ENCODE results near the gene MTMR12. TPM values are rescaled to one million over a fixed set of nuclear protein-coding genes. Genes with fewer than 3 reads are reported as not detected.
"Not testable (repeated sequence)": the region's sequence is repeated elsewhere in the genome, so short reads cannot be mapped to it uniquely, and the experiment has no call there.

Gene MTMR12
- total and polyA plus RNA-seq, 2 donors from 2014 or later = 9.3 to 52.8 TPM

- intact Hi-C loops (cut with DNase I) = no loop called here
- no peaks in the 10 kb centered on the region for H3K27me3 ChIP-seq (ENCODE audit: control insufficient read depth, insufficient read depth, low read length)
- H3K4me1 ChIP-seq (ENCODE audit: control insufficient read depth in 2 of 3, insufficient read depth in 2 of 3, low read depth in 1 of 3, low read length in 3 of 3) = peaks cover 0 to 3% (median 3%) of the 10 kb centered on the region in 3 donors
- H3K4me3 ChIP-seq (ENCODE audit: low read length in 3 of 3) = no peak overlapping the region
- no peak for TF ChIP-seq CTCF (IDR thresholded peaks at IDR 0.05; ENCODE audit: borderline replicate concordance, extremely low read depth, insufficient read depth)
- H3K9me3 ChIP-seq (ENCODE audit: control insufficient read depth in 2 of 3, insufficient read depth in 1 of 3, low read length in 3 of 3) = no peaks in the 10 kb centered on the region
- no peak for FAIRE-seq
- H3K27ac ChIP-seq (ENCODE audit: low read depth in 2 of 2, low read length in 2 of 2) = no peak overlapping the region
- no peak overlapping the region for H3K9ac ChIP-seq (ENCODE audit: low read length in 3 of 3)
- H3K36me3 ChIP-seq (ENCODE audit: control insufficient read depth in 2 of 3, insufficient read depth in 3 of 3, low read length in 3 of 3) = peaks cover 0 to 6% (median 0%) of the 10 kb centered on the region in 3 donors
- DNase-seq = no peak
Measured at GRCh38 chr5:32290922-32291321, 21.8 kb downstream of the MTMR12 start.

DNA sequence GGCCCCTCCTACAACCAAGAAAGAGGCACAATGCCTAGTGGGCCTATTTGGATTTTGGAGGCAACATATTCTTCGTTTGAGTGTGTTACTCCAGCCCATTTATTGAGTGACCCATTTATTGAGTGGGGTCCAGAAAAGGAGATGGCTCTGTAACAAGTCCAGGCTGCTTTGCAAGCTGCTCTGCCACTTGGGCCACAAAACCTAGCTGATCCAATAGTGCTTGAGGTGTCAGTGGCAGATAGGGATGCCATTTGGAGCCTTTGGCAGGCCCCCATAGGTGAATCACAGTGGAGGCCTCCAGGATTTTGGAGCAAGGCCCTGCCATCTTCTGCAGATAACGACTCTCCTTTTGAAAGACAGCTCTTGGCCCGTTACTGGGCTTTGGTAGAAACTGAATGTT is 22.2 kb downstream of the MTMR12 start:
- H3K27ac ChIP-seq (ENCODE audit: low read depth in 2 of 2, low read length in 2 of 2); H3K27me3 ChIP-seq (ENCODE audit: control insufficient read depth, insufficient read depth, low read length); H3K9me3 ChIP-seq (ENCODE audit: control insufficient read depth in 2 of 3, insufficient read depth in 1 of 3, low read length in 3 of 3); H3K9ac ChIP-seq (ENCODE audit: low read length in 3 of 3); H3K36me3 ChIP-seq (ENCODE audit: control insufficient read depth in 2 of 3, insufficient read depth in 3 of 3, low read length in 3 of 3); DNase-seq; FAIRE-seq; intact Hi-C loops (cut with DNase I); H3K4me3 ChIP-seq (ENCODE audit: low read length in 3 of 3); H3K4me1 ChIP-seq (ENCODE audit: control insufficient read depth in 2 of 3, insufficient read depth in 2 of 3, low read depth in 1 of 3, low read length in 3 of 3): not testable (repeated sequence)

DNA sequence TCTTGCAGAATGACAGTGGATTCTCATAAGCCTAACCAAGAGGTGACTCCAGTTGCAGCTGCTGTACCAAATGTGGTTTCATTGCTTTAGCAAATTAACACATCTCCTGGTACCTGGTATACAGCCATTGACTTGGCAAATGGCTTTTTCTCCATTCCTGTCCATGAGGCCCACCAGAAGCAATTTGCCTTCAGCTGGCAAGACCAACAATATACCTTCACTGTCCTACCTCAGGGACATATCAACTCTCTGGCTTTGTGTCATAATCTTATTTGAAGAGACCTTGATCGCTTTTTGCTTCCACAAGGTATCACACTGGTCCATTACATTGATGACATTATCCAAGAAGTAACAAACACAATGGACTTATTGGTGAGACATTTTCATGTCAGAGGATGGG is 22.8 kb downstream of the MTMR12 start:
- H3K27ac ChIP-seq (ENCODE audit: low read depth in 2 of 2, low read length in 2 of 2); H3K9me3 ChIP-seq (ENCODE audit: control insufficient read depth in 2 of 3, insufficient read depth in 1 of 3, low read length in 3 of 3); H3K9ac ChIP-seq (ENCODE audit: low read length in 3 of 3); intact Hi-C loops (cut with DNase I); DNase-seq; FAIRE-seq; H3K27me3 ChIP-seq (ENCODE audit: control insufficient read depth, insufficient read depth, low read length); H3K36me3 ChIP-seq (ENCODE audit: control insufficient read depth in 2 of 3, insufficient read depth in 3 of 3, low read length in 3 of 3); H3K4me1 ChIP-seq (ENCODE audit: control insufficient read depth in 2 of 3, insufficient read depth in 2 of 3, low read depth in 1 of 3, low read length in 3 of 3); H3K4me3 ChIP-seq (ENCODE audit: low read length in 3 of 3): not testable (repeated sequence)

DNA sequence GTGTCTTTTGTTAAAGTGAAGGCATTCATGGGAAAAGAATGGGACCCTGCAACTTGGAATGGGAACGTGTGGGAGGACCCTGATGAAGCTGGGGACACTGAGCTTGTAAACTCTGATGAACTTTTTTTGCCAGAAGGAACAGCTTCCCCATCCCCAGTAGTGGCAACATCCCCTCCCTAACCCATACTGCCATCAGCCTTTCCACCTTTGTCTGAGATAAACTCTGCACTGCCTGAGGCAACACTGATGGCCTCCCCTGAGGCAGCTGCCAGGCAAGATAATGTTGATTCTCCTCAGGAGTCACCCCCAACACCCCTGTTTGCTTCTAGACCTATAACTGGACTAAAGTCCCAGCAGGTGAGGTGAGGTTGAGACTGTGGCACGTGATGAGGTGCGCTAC is 24.6 kb downstream of the MTMR12 start:
- H3K4me3 ChIP-seq (ENCODE audit: low read length in 3 of 3); H3K36me3 ChIP-seq (ENCODE audit: control insufficient read depth in 2 of 3, insufficient read depth in 3 of 3, low read length in 3 of 3); H3K27ac ChIP-seq (ENCODE audit: low read depth in 2 of 2, low read length in 2 of 2); DNase-seq; H3K9ac ChIP-seq (ENCODE audit: low read length in 3 of 3); H3K9me3 ChIP-seq (ENCODE audit: control insufficient read depth in 2 of 3, insufficient read depth in 1 of 3, low read length in 3 of 3); intact Hi-C loops (cut with DNase I); H3K27me3 ChIP-seq (ENCODE audit: control insufficient read depth, insufficient read depth, low read length); H3K4me1 ChIP-seq (ENCODE audit: control insufficient read depth in 2 of 3, insufficient read depth in 2 of 3, low read depth in 1 of 3, low read length in 3 of 3); FAIRE-seq: not testable (repeated sequence)

DNA sequence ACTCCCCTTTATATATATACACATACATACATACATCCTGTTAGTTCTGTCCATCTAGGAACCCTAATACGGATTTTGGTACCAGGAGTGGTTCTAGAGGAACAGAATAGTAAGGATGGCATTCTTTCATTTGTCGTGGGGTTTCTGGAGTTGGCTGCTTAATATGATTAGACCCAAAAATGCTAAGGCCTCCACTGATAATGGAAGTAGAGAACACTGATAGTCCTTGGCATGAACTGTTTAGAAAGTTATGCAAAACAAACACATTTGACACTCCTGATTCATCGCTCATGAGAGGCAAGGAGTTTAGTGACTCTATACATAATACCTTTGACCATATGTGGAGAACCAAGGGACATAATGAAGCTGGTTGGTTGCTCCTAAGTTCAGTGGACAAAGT is 25.2 kb downstream of the MTMR12 start:
- intact Hi-C loops (cut with DNase I); H3K27me3 ChIP-seq (ENCODE audit: control insufficient read depth, insufficient read depth, low read length); H3K27ac ChIP-seq (ENCODE audit: low read depth in 2 of 2, low read length in 2 of 2); H3K9me3 ChIP-seq (ENCODE audit: control insufficient read depth in 2 of 3, insufficient read depth in 1 of 3, low read length in 3 of 3); H3K36me3 ChIP-seq (ENCODE audit: control insufficient read depth in 2 of 3, insufficient read depth in 3 of 3, low read length in 3 of 3); H3K4me3 ChIP-seq (ENCODE audit: low read length in 3 of 3); H3K9ac ChIP-seq (ENCODE audit: low read length in 3 of 3); FAIRE-seq; DNase-seq; H3K4me1 ChIP-seq (ENCODE audit: control insufficient read depth in 2 of 3, insufficient read depth in 2 of 3, low read depth in 1 of 3, low read length in 3 of 3): not testable (repeated sequence)

Measured in kidney (tissue), 14 donors.